IMR-90 (cell line): ENCODE measurements around the gene SARDH. TPM values are rescaled to one million over a fixed set of nuclear protein-coding genes. Genes with fewer than 3 reads are reported as not detected.

Experiments
- ATAC-seq: fragments of 200-7000 bp; cut with Tn5 transposase; 2 replicates; pipeline ENCODE4 v1.9.1; 2020; ENCODE audit warnings: low read depth, mild to moderate bottlenecking, moderate library complexity
- BruUV-seq: library from RNA; stranded (reverse); fragments of 400-500 nt; replicated peaks from 2 replicates; lab custom pipeline; 2021; lab: Mats Ljungman, UMichigan
- CTCF ChIA-PET: fragments of 300-600 bp; formaldehyde crosslinking; extraction: SDS; loops from one replicate; lab custom pipeline; 2021; ENCODE audit warnings: antibody characterized with exemption; lab: Yijun Ruan, JAX
- POLR2A ChIA-PET: fragments of 300-600 bp; sonication (Branson Sonifier 250); formaldehyde crosslinking; loops from one replicate; lab custom pipeline; 2022; ENCODE audit warnings: antibody characterized with exemption; ENCODE audit not compliant: unreplicated experiment; lab: Charles Lee
- DNase-seq: peaks from one replicate; pipeline ENCODE4 v3.0.0; 2013
- H2AFZ ChIP-seq: replicated peaks from 2 replicates; pipeline ENCODE3; 2013; ENCODE audit warnings: low read length, mild to moderate bottlenecking; ENCODE audit not compliant: poor library complexity
- H2AK5ac ChIP-seq: 2 replicates; pipeline ENCODE4 v1.6.1; 2013; ENCODE audit warnings: low read depth, low read length, inconsistent platforms
- H2AK9ac ChIP-seq: replicated peaks from 2 replicates; pipeline ENCODE3; 2013; ENCODE audit warnings: mild to moderate bottlenecking, low read depth, low read length, moderate library complexity; ENCODE audit not compliant: poor library complexity
- H2BK120ac ChIP-seq: 2 replicates; pipeline ENCODE4 v1.6.1; 2013; ENCODE audit warnings: low read depth, low read length, inconsistent platforms
- H2BK15ac ChIP-seq: 3 replicates; pipeline ENCODE4 v1.6.1; 2013; ENCODE audit warnings: low read depth, low read length, inconsistent platforms
- H2BK20ac ChIP-seq: 2 replicates; pipeline ENCODE4 v1.6.1; 2013; ENCODE audit warnings: low read depth, mild to moderate bottlenecking, inconsistent platforms, low read length, moderate library complexity
- H2BK5ac ChIP-seq: 2 replicates; pipeline ENCODE4 v1.6.1; 2013; ENCODE audit warnings: mild to moderate bottlenecking, low read depth, low read length, inconsistent platforms; ENCODE audit not compliant: poor library complexity, severe bottlenecking
- H3K14ac ChIP-seq: replicated peaks from 2 replicates; pipeline ENCODE4 v1.6.1; 2013; ENCODE audit warnings: low read depth, low read length, inconsistent platforms
- H3K18ac ChIP-seq: 2 replicates; pipeline ENCODE4 v1.6.1; 2013; ENCODE audit warnings: low read depth, low read length, control low read depth
- H3K23ac ChIP-seq: 2 replicates; pipeline ENCODE4 v1.6.1; 2013; ENCODE audit warnings: low read depth, low read length, inconsistent platforms
- H3K27ac ChIP-seq: 2 replicates; pipeline ENCODE4 v1.5.1; 2013; ENCODE audit warnings: mild to moderate bottlenecking, control low read depth, low read length; ENCODE audit not compliant: insufficient read depth
- H3K27me3 ChIP-seq: 2 replicates; pipeline ENCODE4 v1.6.1; 2013; ENCODE audit warnings: low read length; ENCODE audit not compliant: control insufficient read depth, insufficient read depth
- H3K36me3 ChIP-seq: 2 replicates; pipeline ENCODE4 v1.6.1; 2013; ENCODE audit warnings: low read length, mixed read lengths; ENCODE audit not compliant: control insufficient read depth, insufficient read depth
- H3K4ac ChIP-seq: 2 replicates; pipeline ENCODE4 v1.6.1; 2013; ENCODE audit warnings: low read depth, low read length, inconsistent platforms
- H3K4me1 ChIP-seq: 2 replicates; pipeline ENCODE4 v1.6.1; 2013; ENCODE audit warnings: low read length, mixed read lengths; ENCODE audit not compliant: control insufficient read depth, insufficient read depth
- H3K4me2 ChIP-seq: 2 replicates; pipeline ENCODE4 v1.6.1; 2013; ENCODE audit warnings: low read depth, mild to moderate bottlenecking, control low read depth, low read length, moderate library complexity
- H3K4me3 ChIP-seq: 2 replicates; pipeline ENCODE4 v1.5.1; 2013; ENCODE audit warnings: low read depth, mild to moderate bottlenecking, control low read depth, low read length, moderate library complexity; ENCODE audit not compliant: insufficient read depth
- H3K56ac ChIP-seq: 2 replicates; pipeline ENCODE4 v1.6.1; 2013; ENCODE audit warnings: low read length, inconsistent platforms; ENCODE audit not compliant: insufficient read depth; ENCODE audit errors: extremely low read depth
- H3K79me1 ChIP-seq, 2 experiments: 2 replicates each; pipeline ENCODE4 v1.6.1; 2013; ENCODE audit warnings: low read length in 2 of 2, inconsistent platforms in 1 of 2, low read depth in 1 of 2
- H3K9ac ChIP-seq: 2 replicates; pipeline ENCODE4 v1.6.1; 2013; ENCODE audit warnings: low read depth, low read length, control low read depth
- H3K9me1 ChIP-seq: 2 replicates; pipeline ENCODE4 v1.6.1; 2013; ENCODE audit warnings: low read length, inconsistent platforms; ENCODE audit not compliant: insufficient read depth
- H3K9me3 ChIP-seq: 2 replicates; pipeline ENCODE4 v1.6.1; 2013; ENCODE audit warnings: low read length; ENCODE audit not compliant: control insufficient read depth, insufficient read depth
- H4K20me1 ChIP-seq: 2 replicates; pipeline ENCODE4 v1.6.1; 2013; ENCODE audit warnings: low read length, inconsistent platforms; ENCODE audit not compliant: insufficient read depth
- H4K5ac ChIP-seq: 2 replicates; pipeline ENCODE4 v1.6.1; 2013; ENCODE audit warnings: mild to moderate bottlenecking, low read depth, low read length, control low read depth
- H4K8ac ChIP-seq, 2 experiments: 2 replicates each; pipeline ENCODE4 v1.6.1; 2013; ENCODE audit warnings: low read depth in 2 of 2, low read length in 2 of 2, control low read depth in 1 of 2, inconsistent platforms in 1 of 2
- H4K91ac ChIP-seq: 2 replicates; pipeline ENCODE4 v1.6.1; 2013; ENCODE audit warnings: low read depth, low read length, inconsistent platforms; ENCODE audit not compliant: insufficient read depth
- BHLHE40 ChIP-seq: fragments of 150-350 bp; IDR thresholded peaks from 2 replicates; pipeline ENCODE4 v1.6.1; 2016; ENCODE audit warnings: mild to moderate bottlenecking, low read depth, low read length
- CEBPB ChIP-seq: IDR thresholded peaks from 2 replicates; pipeline ENCODE4 v1.6.1; 2012; ENCODE audit warnings: low read depth, low read length, improper control_type of control experiment
- CHD1 ChIP-seq: IDR thresholded peaks from 2 replicates; pipeline ENCODE4 v1.6.1; 2012; ENCODE audit warnings: low read depth, low read length, improper control_type of control experiment
- ELK1 ChIP-seq: fragments of 150-350 bp; IDR thresholded peaks from 2 replicates; pipeline ENCODE4 v1.6.1; 2016; ENCODE audit warnings: low read depth, mild to moderate bottlenecking, low read length, moderate library complexity, borderline replicate concordance
- MAFK ChIP-seq: IDR thresholded peaks from 2 replicates; pipeline ENCODE4 v1.6.1; 2012; ENCODE audit warnings: low read depth, low read length, improper control_type of control experiment
- MAZ ChIP-seq: IDR thresholded peaks from 2 replicates; pipeline ENCODE4 v1.6.1; 2012; ENCODE audit warnings: low read depth, mild to moderate bottlenecking, low read length, improper control_type of control experiment, moderate library complexity, borderline replicate concordance
- MXI1 ChIP-seq: IDR thresholded peaks from 2 replicates; pipeline ENCODE4 v1.6.1; 2012; ENCODE audit warnings: low read depth, mild to moderate bottlenecking, low read length, moderate library complexity, borderline replicate concordance
- RAD21 ChIP-seq: IDR thresholded peaks from 2 replicates; pipeline ENCODE4 v1.6.1; 2012; ENCODE audit warnings: low read length, improper control_type of control experiment
- RCOR1 ChIP-seq: IDR thresholded peaks from 2 replicates; pipeline ENCODE4 v1.6.1; 2012; ENCODE audit warnings: mild to moderate bottlenecking, low read length, improper control_type of control experiment; ENCODE audit not compliant: insufficient replicate concordance
- RFX5 ChIP-seq: IDR thresholded peaks from 2 replicates; pipeline ENCODE4 v1.8.0; 2012; ENCODE audit warnings: low read depth, mild to moderate bottlenecking, low read length, moderate library complexity
- USF2 ChIP-seq: fragments of 150-350 bp; IDR thresholded peaks from 2 replicates; pipeline ENCODE4 v1.6.1; 2017; ENCODE audit warnings: mild to moderate bottlenecking, antibody characterized with exemption, low read length, low read depth
- WGBS, 2 experiments: methylation state at CpG; one replicate each; pipeline versions ENCODE4 v1.1.5 to v1.1.7; 2013; ENCODE audit warnings: missing lambda C conversion rate in 2 of 2; ENCODE audit not compliant: insufficient read length in 1 of 2; ENCODE audit errors: extremely low coverage in 2 of 2; 5-methylcytosine and 5-hydroxymethylcytosine counted together
- dilution Hi-C: fragments of 300-500 bp; cut with HindIII; formaldehyde crosslinking; loops from one replicate; pipeline ENCODE4 v1.14.3; 2018; ENCODE audit warnings: low sequenced_read_pairs; ENCODE audit not compliant: unreplicated experiment
- in situ Hi-C: fragments of 300-500 bp; cut with MboI; formaldehyde crosslinking; loops from 3 replicates; pipeline ENCODE4 v1.14.3; 2019; ENCODE audit warnings: low sequenced_read_pairs, inconsistent platforms, mixed read lengths
- intact Hi-C: fragments of 100-400 bp; cut with micrococcal nuclease; formaldehyde crosslinking; loops from 2 replicates; pipeline ENCODE4 v1.10.0; 2022
- polyA plus RNA-seq, 3 experiments: library from polyadenylated mRNA; depleted of rRNA; stranded (reverse); fragments of >200 nt; gene quantifications; 2 replicates each; pipeline ENCODE4 v1.2.3, GENCODE V29; 2012; ENCODE audit warnings: low replicate concordance in 1 of 3
- total RNA-seq: library from RNA; depleted of rRNA; stranded (reverse); fragments of >200 nt; gene quantifications from 2 replicates; pipeline ENCODE4 v1.2.3, GENCODE V29; 2012
- TF ChIP-seq, protein P1 (sequence below): conservative IDR thresholded peaks from 2 replicates; pipeline ENCODE4 v1.5.1; 2012; ENCODE audit warnings: mild to moderate bottlenecking, low read depth, low read length, improper control_type of control experiment

Gene SARDH
- total and polyA plus RNA-seq, 2 of the 4 experiments (the other 2 are of a cell fraction), result 5.0 to 7.5 TPM

DNA sequence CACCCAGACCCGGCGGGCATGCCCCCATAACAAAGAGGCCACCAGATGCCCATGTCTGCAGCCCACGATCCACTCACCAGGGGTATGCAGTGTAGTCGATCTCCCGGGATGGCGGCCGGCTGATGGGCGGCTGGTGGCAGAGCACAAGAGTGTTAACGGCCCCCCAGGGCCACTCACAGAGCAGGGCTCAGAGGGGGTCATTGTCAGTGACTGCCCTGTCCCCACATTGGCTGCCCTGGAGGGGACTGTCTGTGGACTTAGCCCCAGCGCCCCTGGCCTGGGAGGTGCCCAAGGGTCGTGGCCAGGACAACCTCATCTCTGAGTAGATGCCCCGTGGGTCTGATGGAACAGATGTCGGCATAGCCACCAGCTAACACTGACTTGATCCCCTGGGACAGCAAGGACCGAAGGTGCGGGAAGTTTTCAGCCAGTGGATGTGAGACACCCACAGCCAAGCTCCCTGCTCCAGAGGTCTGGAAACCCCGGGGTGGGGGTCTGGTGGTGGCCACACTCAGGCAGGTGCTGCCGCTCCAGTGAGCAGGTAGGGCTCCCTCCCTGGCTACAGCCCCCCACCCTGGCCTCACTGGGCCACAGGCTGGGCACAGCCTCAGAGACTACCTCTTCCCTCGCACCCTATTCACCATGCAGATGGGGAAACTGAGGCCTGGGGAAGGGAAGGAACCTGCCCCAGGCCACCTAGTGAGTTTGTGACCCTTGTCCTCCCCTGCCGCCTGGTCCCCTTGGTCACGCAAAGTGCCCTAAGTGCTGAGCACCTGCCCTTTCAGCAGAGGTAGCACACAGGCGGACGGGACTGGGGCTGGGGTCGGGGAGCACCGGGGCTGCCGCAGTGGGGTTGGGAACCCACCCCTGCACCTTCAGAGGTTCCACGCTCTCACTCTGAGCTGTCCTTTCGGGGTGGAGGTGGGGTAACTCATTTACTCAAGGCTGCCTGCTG lies 38.1 kb upstream of the SARDH start:
- no peak overlapping the region for H3K18ac ChIP-seq
- intact Hi-C loops (no loop called here), in situ Hi-C loops (loop anchor here (25.0 kb wide), 1 partner anchor 361 kb away; the partner anchor contains the start of gene WDR5), dilution Hi-C loops (loop anchor here (25.0 kb wide), 1 partner anchor 236 kb away; no protein-coding TSS in a partner anchor)
- H2AK9ac ChIP-seq, result no peak overlapping the region
- H3K23ac ChIP-seq, result no peak overlapping the region
- POLR2A ChIA-PET, result no interaction called here
- no peak overlapping the region for H3K4me2 ChIP-seq
- CTCF ChIA-PET, result interaction anchor here (0.9 kb wide), 1 partner anchor 218 kb away, joined by 3 read pairs; no protein-coding TSS in a partner anchor
- DNase-seq (no peak), ATAC-seq (no peak)
- H3K79me1 ChIP-seq, result no peaks in the 10 kb centered on the region; a peak in 1 of 4 replicates
- H3K9me3 ChIP-seq, result no peaks in the 10 kb centered on the region
- H3K14ac ChIP-seq, result no peak overlapping the region
- H3K4ac ChIP-seq, result no peak overlapping the region
- no peak overlapping the region for H2AFZ ChIP-seq
- H3K36me3 ChIP-seq, result peaks cover 60% of the 10 kb centered on the region
- H2BK15ac ChIP-seq, result no peak overlapping the region
- BruUV-seq, result no TSS peak
- H3K9ac ChIP-seq, result no peak overlapping the region
- no peak overlapping the region for H4K5ac ChIP-seq
- H2AK5ac ChIP-seq, result no peak overlapping the region
- no peak overlapping the region for H3K4me3 ChIP-seq
- TF ChIP-seq, protein P1, sequence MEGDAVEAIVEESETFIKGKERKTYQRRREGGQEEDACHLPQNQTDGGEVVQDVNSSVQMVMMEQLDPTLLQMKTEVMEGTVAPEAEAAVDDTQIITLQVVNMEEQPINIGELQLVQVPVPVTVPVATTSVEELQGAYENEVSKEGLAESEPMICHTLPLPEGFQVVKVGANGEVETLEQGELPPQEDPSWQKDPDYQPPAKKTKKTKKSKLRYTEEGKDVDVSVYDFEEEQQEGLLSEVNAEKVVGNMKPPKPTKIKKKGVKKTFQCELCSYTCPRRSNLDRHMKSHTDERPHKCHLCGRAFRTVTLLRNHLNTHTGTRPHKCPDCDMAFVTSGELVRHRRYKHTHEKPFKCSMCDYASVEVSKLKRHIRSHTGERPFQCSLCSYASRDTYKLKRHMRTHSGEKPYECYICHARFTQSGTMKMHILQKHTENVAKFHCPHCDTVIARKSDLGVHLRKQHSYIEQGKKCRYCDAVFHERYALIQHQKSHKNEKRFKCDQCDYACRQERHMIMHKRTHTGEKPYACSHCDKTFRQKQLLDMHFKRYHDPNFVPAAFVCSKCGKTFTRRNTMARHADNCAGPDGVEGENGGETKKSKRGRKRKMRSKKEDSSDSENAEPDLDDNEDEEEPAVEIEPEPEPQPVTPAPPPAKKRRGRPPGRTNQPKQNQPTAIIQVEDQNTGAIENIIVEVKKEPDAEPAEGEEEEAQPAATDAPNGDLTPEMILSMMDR, result no peak
- TF ChIP-seq MAFK (no peak), RAD21 (no peak), BHLHE40 (no peak), RFX5 (no peak), MXI1 (no peak), MAZ (no peak), ELK1 (no peak), USF2 (no peak), CEBPB (no peak), CHD1 (no peak), RCOR1 (no peak)
- 95% methylated on average over 7 of the region's 27 CpGs; no CpG with 5 or more reads in 1 of the 2 experiments for whole genome bisulfite sequencing, 2 experiments
- H4K91ac ChIP-seq, result no peak overlapping the region
- H2BK20ac ChIP-seq, result no peak overlapping the region
- no peaks in the 10 kb centered on the region; the same call in 1 of the 2 replicates for H3K9me1 ChIP-seq
- no peak overlapping the region for H4K8ac ChIP-seq
- H4K20me1 ChIP-seq, result peaks cover 8% of the 10 kb centered on the region; the same call in 1 of the 2 replicates
- no peak overlapping the region for H2BK120ac ChIP-seq
- H3K4me1 ChIP-seq, result peaks cover 3% of the 10 kb centered on the region; the same call in 1 of the 2 replicates
- H3K27ac ChIP-seq, result no peak overlapping the region
- H3K56ac ChIP-seq, result no peak overlapping the region
- H3K27me3 ChIP-seq, result no peaks in the 10 kb centered on the region
- no peak overlapping the region for H2BK5ac ChIP-seq
